Cardiac fibroblast (primary cell): ENCODE data around the gene NEURL2.
A peak's percentile ranks its signal among the peaks of the same experiment; 100 is the strongest.

Experiments used
- DNase-seq, 2 donors: peaks; one replicate each; pipeline versions ENCODE4 v3.0.0 to v3.0.0-alpha.2; 2010; ENCODE audit warnings: low read depth in 2 of 2
- H3K4me3 ChIP-seq, 2 donors: replicated peaks in 1 of 2; 1 replicate in 1 of 2; 2 replicates in 1 of 2; pipeline ENCODE4 v1.5.1; 2011; ENCODE audit warnings: low read depth in 2 of 2, low read length in 2 of 2, mild to moderate bottlenecking in 2 of 2, moderate library complexity in 1 of 2
- CTCF ChIP-seq: IDR thresholded peaks from one replicate; pipeline ENCODE4 v1.5.1; 2011; ENCODE audit warnings: low read depth, mild to moderate bottlenecking, low read length, inconsistent platforms

Gene NEURL2

GRCh38 chr20:45918779-45919537 is 27.9 kb upstream of the NEURL2 start:
- H3K4me3 ChIP-seq, result no peak overlapping the region
- DNase-seq, result peak; percentile 27 to 48
- no peak for TF ChIP-seq CTCF

GRCh38 chr20:45918182-45918737 is 27.3 kb upstream of the NEURL2 start:
- H3K4me3 ChIP-seq, result no peak overlapping the region
- peak; percentile 54 to 71 for DNase-seq
- TF ChIP-seq CTCF, result no peak

GRCh38 chr20:45917790-45918141 is 26.8 kb upstream of the NEURL2 start:
- H3K4me3 ChIP-seq, result no peak overlapping the region
- peak; percentile 54 to 79 for DNase-seq

GRCh38 chr20:45913116-45913515 is 22.1 kb upstream of the NEURL2 start:
- TF ChIP-seq CTCF, result no peak
- no peak overlapping the region for H3K4me3 ChIP-seq
- peak in 1 of 2 donors; percentile 42 for DNase-seq

More at GRCh38 chr20:45917790-45918141, 26.8 kb upstream of the NEURL2 start:
- TF ChIP-seq CTCF, result no peak

GRCh38 chr20:45912344-45912682 is 21.3 kb upstream of the NEURL2 start:
- no peak for DNase-seq
- no peak for TF ChIP-seq CTCF
- H3K4me3 ChIP-seq, result peak overlapping the region in 1 of 2 donors; percentile 74

GRCh38 chr20:45911486-45912343 is 20.7 kb upstream of the NEURL2 start, which contains the start of gene PLTP:
TSS of gene PLTP (minus strand) at chr20:45912155. CDS start at chr20:45911452, 703 bp downstream.
- peak; percentile 42 to 88 for DNase-seq
- TF ChIP-seq CTCF, result no peak
- peak within 1 kb of the TSS; percentile 50 to 74 for H3K4me3 ChIP-seq
